OCI-LY7 (cell line): ENCODE results near the gene ZFHX3. TPM values are rescaled to one million over a fixed set of nuclear protein-coding genes. Genes with fewer than 3 reads are reported as not detected.

Source experiments
- BruUV-seq: library from RNA; stranded (reverse); fragments of 400-500 nt; replicated peaks from 2 replicates; lab custom pipeline; 2021; lab: Mats Ljungman, UMichigan
- CTCF ChIA-PET: fragments of 300-600 bp; sonication (Branson Sonifier 250); formaldehyde crosslinking; loops from one replicate; lab custom pipeline; 2022; ENCODE audit warnings: antibody characterized with exemption; ENCODE audit not compliant: unreplicated experiment; lab: Charles Lee
- POLR2A ChIA-PET: fragments of 300-600 bp; sonication (Branson Sonifier 250); formaldehyde crosslinking; loops from one replicate; lab custom pipeline; 2022; ENCODE audit warnings: antibody characterized with exemption; lab: Charles Lee
- DNase-seq: peaks from one replicate; pipeline ENCODE4 v3.0.0-alpha.2; 2015; ENCODE audit warnings: low spot score
- H2AFZ ChIP-seq: fragments of 200-600 bp; sonication (generic), shearing (Covaris generic); 2 replicates; pipeline ENCODE4 v1.6.1; 2014; ENCODE audit warnings: mild to moderate bottlenecking, antibody characterized with exemption, low read length, moderate library complexity
- H3K27ac ChIP-seq: fragments of 200-600 bp; sonication (generic); 2 replicates; pipeline ENCODE4 v1.5.1; 2014; ENCODE audit warnings: mixed run types, low read depth, mild to moderate bottlenecking, moderate library complexity, low read length, inconsistent platforms; ENCODE audit not compliant: poor library complexity, severe bottlenecking
- H3K36me3 ChIP-seq: fragments of 200-600 bp; sonication (generic); 2 replicates; pipeline ENCODE4 v1.6.1; 2014; ENCODE audit warnings: mild to moderate bottlenecking, antibody characterized with exemption, low read length, moderate library complexity, mixed read lengths; ENCODE audit not compliant: insufficient read depth
- H3K4me1 ChIP-seq: fragments of 200-600 bp; sonication (generic); 2 replicates; pipeline ENCODE4 v1.5.1; 2014; ENCODE audit warnings: mild to moderate bottlenecking, low read length; ENCODE audit not compliant: insufficient read depth, poor library complexity, severe bottlenecking
- H3K4me2 ChIP-seq: fragments of 200-600 bp; sonication (generic); 2 replicates; pipeline ENCODE4 v1.6.1; 2014; ENCODE audit warnings: mild to moderate bottlenecking, low read length
- H3K4me3 ChIP-seq: fragments of 200-600 bp; sonication (generic); 2 replicates; pipeline ENCODE4 v1.5.1; 2014; ENCODE audit warnings: mild to moderate bottlenecking, low read depth, low read length; ENCODE audit not compliant: poor library complexity, severe bottlenecking
- H3K79me2 ChIP-seq: fragments of 200-600 bp; sonication (generic); 2 replicates; pipeline ENCODE4 v1.6.1; 2016; ENCODE audit warnings: low read depth, mild to moderate bottlenecking, low read length, moderate library complexity, mixed read lengths; ENCODE audit not compliant: insufficient read depth
- H3K9me2 ChIP-seq: fragments of 200-600 bp; sonication (generic); 2 replicates; pipeline ENCODE4 v1.6.1; 2016; ENCODE audit warnings: mild to moderate bottlenecking, low read length, mixed read lengths; ENCODE audit not compliant: insufficient read depth
- H3K9me3 ChIP-seq: fragments of 200-600 bp; sonication (generic); 2 replicates; pipeline ENCODE4 v1.6.1; 2014; ENCODE audit warnings: mild to moderate bottlenecking, mixed run types, low read length, mixed read lengths
- H4K20me1 ChIP-seq: fragments of 200-600 bp; sonication (generic); 2 replicates; pipeline ENCODE4 v1.6.1; 2014; ENCODE audit warnings: mild to moderate bottlenecking, antibody characterized with exemption, low read length, moderate library complexity, mixed read lengths; ENCODE audit not compliant: insufficient read depth
- EZH2phosphoT487 ChIP-seq: fragments of 200-600 bp; sonication (generic); IDR thresholded peaks from 2 replicates; pipeline ENCODE4 v1.6.1; 2018; ENCODE audit warnings: low read depth, borderline replicate concordance, mild to moderate bottlenecking, mixed run types, antibody characterized with exemption, low read length, moderate library complexity, mixed read lengths
- intact Hi-C: fragments of 100-400 bp; cut with micrococcal nuclease; formaldehyde crosslinking; loops from one replicate; pipeline ENCODE4 v1.10.0; 2022; ENCODE audit not compliant: unreplicated experiment
- total RNA-seq, 2 experiments: library from RNA; depleted of rRNA in 1 of 2; stranded (reverse); fragments of >200 nt in 1 of 2; shearing (Covaris generic) in 1 of 2; gene quantifications; 2 replicates each; pipeline ENCODE4 v1.2.3, GENCODE V29; 2014 to 2022
- TF ChIP-seq, protein P1 (sequence below): fragments of 200-600 bp; sonication (generic); conservative IDR thresholded peaks from 2 replicates; pipeline ENCODE4 v1.5.1; 2014; ENCODE audit warnings: mild to moderate bottlenecking, antibody characterized with exemption, low read length, moderate library complexity, mixed read lengths

ZFHX3 gene
- total RNA-seq, 2 experiments from 2014 or later = 1.3 to 6.2 TPM

DNA sequence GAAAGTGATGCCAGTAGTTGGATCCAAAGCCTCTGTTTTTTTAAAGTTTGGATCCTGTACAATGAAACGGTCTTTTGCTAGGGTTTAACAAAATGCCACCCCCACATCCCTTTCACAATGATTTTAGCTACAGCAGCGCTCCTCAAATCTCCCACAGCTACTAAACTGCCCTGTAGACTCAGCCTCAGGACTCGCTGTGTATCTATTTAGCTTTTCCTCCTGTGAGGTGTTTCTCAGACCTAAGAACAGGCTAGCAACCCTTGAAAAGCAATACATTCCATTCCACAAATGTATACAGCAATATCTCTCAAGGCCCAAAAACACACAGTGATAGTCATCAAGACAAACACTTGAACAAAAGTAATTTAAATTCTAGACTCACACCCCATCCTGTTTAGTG is 206.4 kb downstream of the ZFHX3 start:
- no peak overlapping the region for H2AFZ ChIP-seq
- no peaks in the 10 kb centered on the region for H3K36me3 ChIP-seq
- no peak overlapping the region for H3K4me2 ChIP-seq
- no peaks in the 10 kb centered on the region for H3K9me2 ChIP-seq
- no peaks in the 10 kb centered on the region for H3K9me3 ChIP-seq
- H4K20me1 ChIP-seq = no peaks in the 10 kb centered on the region
- H3K27ac ChIP-seq = no peak overlapping the region
- no peak for DNase-seq
- TF ChIP-seq, protein P1, sequence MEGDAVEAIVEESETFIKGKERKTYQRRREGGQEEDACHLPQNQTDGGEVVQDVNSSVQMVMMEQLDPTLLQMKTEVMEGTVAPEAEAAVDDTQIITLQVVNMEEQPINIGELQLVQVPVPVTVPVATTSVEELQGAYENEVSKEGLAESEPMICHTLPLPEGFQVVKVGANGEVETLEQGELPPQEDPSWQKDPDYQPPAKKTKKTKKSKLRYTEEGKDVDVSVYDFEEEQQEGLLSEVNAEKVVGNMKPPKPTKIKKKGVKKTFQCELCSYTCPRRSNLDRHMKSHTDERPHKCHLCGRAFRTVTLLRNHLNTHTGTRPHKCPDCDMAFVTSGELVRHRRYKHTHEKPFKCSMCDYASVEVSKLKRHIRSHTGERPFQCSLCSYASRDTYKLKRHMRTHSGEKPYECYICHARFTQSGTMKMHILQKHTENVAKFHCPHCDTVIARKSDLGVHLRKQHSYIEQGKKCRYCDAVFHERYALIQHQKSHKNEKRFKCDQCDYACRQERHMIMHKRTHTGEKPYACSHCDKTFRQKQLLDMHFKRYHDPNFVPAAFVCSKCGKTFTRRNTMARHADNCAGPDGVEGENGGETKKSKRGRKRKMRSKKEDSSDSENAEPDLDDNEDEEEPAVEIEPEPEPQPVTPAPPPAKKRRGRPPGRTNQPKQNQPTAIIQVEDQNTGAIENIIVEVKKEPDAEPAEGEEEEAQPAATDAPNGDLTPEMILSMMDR = no peak
- no peak for TF ChIP-seq EZH2phosphoT487
- intact Hi-C loops = no loop called here
- POLR2A ChIA-PET = no interaction called here
- H3K4me3 ChIP-seq = no peak overlapping the region
- H3K4me1 ChIP-seq = peaks cover 10% of the 10 kb centered on the region
- CTCF ChIA-PET = interaction anchor here (1.4 kb wide), 1 partner anchor 9 kb away, joined by 9 read pairs; no protein-coding TSS in a partner anchor
- H3K79me2 ChIP-seq = no peaks in the 10 kb centered on the region
- BruUV-seq = no TSS peak

DNA sequence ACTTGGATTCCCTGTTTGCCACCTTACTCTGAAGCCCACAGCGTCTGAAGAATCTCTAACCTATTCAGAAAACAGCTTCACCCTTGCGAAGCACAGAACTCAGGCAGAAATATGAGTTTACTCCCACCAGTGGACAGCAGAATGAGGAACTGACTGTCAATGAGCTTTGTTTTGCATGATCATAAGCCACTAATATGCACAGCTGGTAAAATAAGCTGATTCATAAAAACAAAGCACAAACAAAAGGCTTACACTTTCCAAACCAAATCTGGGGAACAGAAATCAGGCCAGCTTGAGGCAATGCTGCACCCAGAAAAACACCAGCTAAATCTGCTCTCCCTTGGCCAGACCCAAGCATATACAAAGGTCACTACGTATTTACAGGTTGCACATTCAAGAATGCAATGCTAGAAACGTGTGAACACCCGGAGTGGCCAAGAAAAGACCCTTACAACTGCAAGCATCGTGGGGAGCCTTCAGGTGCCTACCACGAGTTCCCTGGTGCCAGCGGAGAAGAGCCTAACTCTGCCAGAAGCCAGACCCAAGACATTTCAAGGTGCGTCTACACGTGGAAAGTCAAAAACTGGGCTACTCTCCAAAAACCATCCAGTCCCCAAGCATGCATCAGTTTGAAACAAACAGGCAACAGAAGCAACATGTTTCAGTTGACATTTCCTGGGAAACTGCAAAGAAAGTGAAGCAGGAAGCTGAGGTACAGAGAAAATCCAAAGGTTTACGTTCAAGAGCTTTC is 207.1 kb downstream of the ZFHX3 start:
- Histone ChIP-seq H3K4me3 (no peak overlapping the region), H3K27ac (no peak overlapping the region), H3K4me2 (no peak overlapping the region), H3K9me3 (no peaks in the 10 kb centered on the region), H3K36me3 (no peaks in the 10 kb centered on the region), H3K4me1 (peaks cover 10% of the 10 kb centered on the region), H3K9me2 (no peaks in the 10 kb centered on the region), H3K79me2 (no peaks in the 10 kb centered on the region), H2AFZ (no peak overlapping the region), H4K20me1 (no peaks in the 10 kb centered on the region)
- TF ChIP-seq EZH2phosphoT487 = no peak
- TF ChIP-seq, protein P1 = no peak
- POLR2A ChIA-PET = interaction anchor here (0.7 kb wide), 1 partner anchor 169 kb away, joined by 3 read pairs; no protein-coding TSS in a partner anchor
- CTCF ChIA-PET = interaction anchor here (1.4 kb wide), 1 partner anchor 8 kb away, joined by 9 read pairs; no protein-coding TSS in a partner anchor
- intact Hi-C loops = no loop called here
- no TSS peak for BruUV-seq
- DNase-seq = no peak

DNA sequence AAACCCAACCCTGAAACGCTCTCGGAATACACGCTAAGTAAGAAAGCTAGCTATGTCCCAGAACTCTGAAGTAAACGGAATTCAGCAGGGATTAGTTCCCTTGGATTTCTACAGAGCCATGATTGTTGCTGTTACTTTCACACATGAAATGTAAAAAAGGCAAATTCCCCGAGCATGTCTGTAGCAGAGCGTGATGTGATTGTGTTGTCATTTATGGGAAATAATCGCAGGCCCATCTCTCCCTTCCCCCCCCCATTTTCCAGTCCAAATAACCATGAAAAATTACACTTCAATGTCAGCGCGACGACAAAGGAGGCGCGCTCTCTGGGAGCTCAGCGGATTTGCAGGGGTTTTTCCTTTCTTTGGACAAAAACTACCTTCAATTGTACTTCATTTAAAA is 209.0 kb downstream of the ZFHX3 start:
- H3K9me3 ChIP-seq = no peaks in the 10 kb centered on the region
- no peak overlapping the region for H3K27ac ChIP-seq

More for the DNA sequence above, 209.0 kb downstream of the ZFHX3 start:
- Histone ChIP-seq H3K79me2 (no peaks in the 10 kb centered on the region), H3K36me3 (no peaks in the 10 kb centered on the region), H3K4me3 (no peak overlapping the region), H2AFZ (no peak overlapping the region), H3K9me2 (no peaks in the 10 kb centered on the region), H4K20me1 (no peaks in the 10 kb centered on the region), H3K4me2 (no peak overlapping the region), H3K4me1 (peaks cover 5% of the 10 kb centered on the region)
- ChIA-PET POLR2A (interaction anchor here (0.5 to 0.7 kb wide), 2 partner anchors 222 to 271 kb away, joined by 4 to 8 read pairs; no protein-coding TSS in a partner anchor), CTCF (no interaction called here)
- DNase-seq = no peak
- intact Hi-C loops = loop anchor here (10.0 kb wide), 2 partner anchors 216 to 424 kb away; no protein-coding TSS in a partner anchor
- TF ChIP-seq, protein P1 = no peak
- BruUV-seq = no TSS peak
